Measurements from ENCODE around the gene CGB1.
A peak's percentile ranks its signal among the peaks of the same experiment; 100 is the strongest.

The CGB1 gene

DNA sequence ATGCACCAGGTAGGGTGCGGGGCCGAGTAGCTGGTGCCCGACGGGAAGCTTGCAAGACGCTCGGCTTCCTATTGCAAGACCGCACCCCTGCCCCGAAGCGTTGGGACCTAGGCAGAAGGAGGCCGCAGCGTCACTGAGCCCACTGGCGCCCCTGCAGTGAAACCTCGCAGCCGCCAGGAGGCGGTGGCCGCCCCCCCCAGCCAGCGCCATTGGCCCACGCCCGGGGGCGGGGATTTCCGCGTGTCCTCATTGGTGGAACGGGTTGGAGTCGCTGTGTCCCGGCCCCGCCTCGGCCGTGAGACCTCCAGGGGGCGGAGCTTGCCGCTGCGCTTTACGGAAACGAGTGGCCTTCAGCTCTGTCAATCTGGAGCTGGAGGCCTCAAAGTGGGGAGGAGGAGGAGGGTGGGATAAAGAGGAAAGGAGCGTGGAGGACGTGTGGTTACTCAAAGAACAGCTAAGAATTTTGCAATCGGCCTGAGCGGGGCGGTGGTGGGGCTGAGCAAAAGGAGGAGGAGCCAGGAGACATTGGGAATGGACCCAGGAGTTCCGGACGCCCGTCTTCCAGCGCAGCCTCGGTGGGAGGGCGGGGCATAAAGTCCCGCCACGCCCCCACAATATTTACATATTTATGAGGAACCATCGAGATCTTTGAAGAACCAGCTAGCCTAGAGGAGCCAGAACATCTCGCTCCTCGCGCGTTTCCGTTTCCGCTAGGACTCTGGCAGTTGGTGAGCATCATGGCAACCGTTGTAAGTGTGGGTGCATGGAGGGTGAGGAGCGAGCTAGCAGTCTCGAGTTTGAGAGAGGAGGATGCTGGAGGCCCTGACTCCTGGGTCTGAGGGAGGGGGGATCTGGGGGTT, 43.3 kb downstream of the CGB1 start, which contains the start of the genes GYS1 and RUVBL2:
GYS1 (minus strand) TSS at position 135 of the 860 bp plus-strand sequence. CDS start 197 bp downstream, outside the sequence.
RUVBL2 (plus strand) TSS at position 713 of the 860 bp plus-strand sequence; CDS start at position 738, 25 bp downstream.
- peak; percentile 99 for DNase-seq (ENCODE audit: low spot score)

- no peak for DNase-seq (ENCODE audit: low spot score)
Measured at GRCh38 chr19:48992581-48993174, 44.0 kb downstream of the CGB1 start.

DNA sequence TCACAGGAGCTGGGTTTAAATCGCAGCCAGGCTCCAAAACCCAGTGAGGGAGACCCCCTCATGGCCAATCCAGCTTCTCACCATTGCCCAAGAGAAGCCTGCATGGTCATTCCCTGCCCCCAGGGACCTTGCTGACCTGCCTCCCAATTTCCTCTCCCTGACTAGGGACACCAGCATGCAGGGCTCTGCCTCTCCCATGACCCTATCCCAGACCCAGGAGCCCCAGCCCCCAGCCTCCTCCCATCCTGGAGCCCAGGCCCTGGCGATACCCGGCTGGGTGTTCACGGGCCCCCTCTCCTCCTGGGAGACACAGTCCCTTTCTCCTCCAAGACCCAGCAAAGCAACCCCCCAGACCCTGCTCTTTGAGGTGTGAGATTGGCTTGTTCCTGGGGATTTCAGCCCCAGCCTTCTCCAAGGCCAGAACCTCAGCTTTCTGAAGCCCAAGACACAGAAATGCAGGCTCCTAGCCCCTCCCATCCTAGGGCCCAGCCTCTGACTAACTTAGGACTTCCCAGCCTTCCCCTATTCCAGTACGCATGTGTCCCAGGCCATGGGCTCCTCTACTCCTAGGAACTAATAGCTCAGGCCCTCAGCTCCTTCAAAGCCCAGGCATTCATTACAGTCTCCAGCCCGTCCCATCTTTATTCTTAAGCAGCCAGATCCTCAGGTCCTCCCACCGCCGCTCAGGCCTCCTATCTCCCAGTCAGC, 44.7 kb downstream of the CGB1 start:
- DNase-seq (ENCODE audit: low spot score), result peak; percentile 92

GRCh38 chr19:48991011-48991609, 45.6 kb downstream of the CGB1 start:
- DNase-seq (ENCODE audit: low spot score), result no peak

- no peak for DNase-seq (ENCODE audit: low spot score)
Measured at GRCh38 chr19:48990400-48990799, 46.3 kb downstream of the CGB1 start.

GRCh38 chr19:48989701-48990291, 46.9 kb downstream of the CGB1 start:
- DNase-seq (ENCODE audit: low spot score), result no peak

- DNase-seq (ENCODE audit: low spot score), result no peak
Measured at GRCh38 chr19:48988860-48989259, 47.8 kb downstream of the CGB1 start.

DNA sequence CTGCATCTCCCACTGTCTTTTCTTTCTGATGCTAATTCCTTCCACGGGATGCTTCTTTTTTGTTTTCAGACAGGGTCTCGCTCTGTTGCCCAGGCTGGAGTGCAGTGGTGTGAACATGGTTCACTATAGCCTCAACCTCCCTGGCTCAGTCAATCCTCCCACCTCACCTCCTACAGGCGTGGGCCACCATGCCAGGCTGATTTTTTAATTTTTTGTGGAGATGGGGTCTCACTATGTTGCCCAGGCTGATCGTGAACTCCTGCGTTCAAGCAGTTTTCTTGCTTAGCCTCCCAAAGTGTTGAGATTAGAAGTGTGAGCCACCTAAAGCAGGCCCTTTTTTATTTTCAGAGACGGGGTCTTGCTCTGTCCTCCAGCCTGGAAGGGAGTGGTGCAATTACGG, 48.4 kb downstream of the CGB1 start:
- DNase-seq (ENCODE audit: low spot score), result no peak

GRCh38 chr19:48987323-48987722, 49.4 kb downstream of the CGB1 start:
- DNase-seq (ENCODE audit: low spot score), result no peak

GRCh38 chr19:48986211-48986610, 50.5 kb downstream of the CGB1 start:
- no peak for DNase-seq (ENCODE audit: low spot score)

DNA sequence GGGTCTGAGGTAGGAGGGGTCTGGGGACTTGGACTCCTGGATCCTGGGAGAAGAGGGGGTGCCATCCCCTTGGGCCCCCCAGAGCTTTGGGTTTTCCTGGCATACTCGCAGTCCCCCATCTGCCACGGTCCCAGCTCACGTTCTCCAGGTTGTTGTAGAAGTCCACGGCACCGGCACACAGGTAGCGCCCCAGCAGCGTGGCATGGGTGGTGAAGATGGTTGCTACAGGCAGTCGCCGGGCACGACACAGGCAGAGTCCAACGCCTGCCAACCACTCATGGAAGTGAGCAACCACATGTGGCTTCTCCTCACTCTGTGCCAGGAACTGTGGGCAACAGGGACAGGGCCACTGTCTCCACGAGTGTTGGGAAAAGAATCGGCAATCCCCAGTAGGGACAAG, 51.0 kb downstream of the CGB1 start:
- DNase-seq (ENCODE audit: low spot score), result no peak
